ENCODE data around the gene AZU1.

Gene AZU1

GRCh38 chr19:855566-856120 is 28.0 kb downstream of the AZU1 start:
- no peak for FAIRE-seq

- FAIRE-seq: no peak
These were observed 30.6 kb downstream of the AZU1 start for GRCh38 chr19:858284-858683.

GRCh38 chr19:858868-859843 is 31.5 kb downstream of the AZU1 start, which contains the start of gene CFD:
Gene CFD (plus strand): TSS chr19:859664. CDS start chr19:859690, 26 bp downstream.
- FAIRE-seq: no peak

- FAIRE-seq: no peak
These were observed 33.6 kb downstream of the AZU1 start for GRCh38 chr19:861141-861755.

- FAIRE-seq: no peak
These were observed 34.3 kb downstream of the AZU1 start for GRCh38 chr19:861756-862580.

GRCh38 chr19:862581-863314 is 35.1 kb downstream of the AZU1 start:
- FAIRE-seq: no peak

GRCh38 chr19:863315-863620 is 35.6 kb downstream of the AZU1 start:
- FAIRE-seq: no peak

GRCh38 chr19:866769-867300 is 39.2 kb downstream of the AZU1 start:
- no peak for FAIRE-seq

- no peak for FAIRE-seq
These were observed 39.7 kb downstream of the AZU1 start for GRCh38 chr19:867301-867793.

GRCh38 chr19:867855-868457 is 40.3 kb downstream of the AZU1 start:
- FAIRE-seq: no peak

- no peak for FAIRE-seq
These were observed 41.0 kb downstream of the AZU1 start for GRCh38 chr19:868458-869244.

GRCh38 chr19:869245-870177 is 41.9 kb downstream of the AZU1 start:
- FAIRE-seq: peak; percentile 72

GRCh38 chr19:870314-870713 is 42.7 kb downstream of the AZU1 start:
- no peak for FAIRE-seq

- no peak for FAIRE-seq
These were observed 43.3 kb downstream of the AZU1 start for GRCh38 chr19:870963-871401.

GRCh38 chr19:871446-872265 is 44.0 kb downstream of the AZU1 start:
- no peak for FAIRE-seq

- FAIRE-seq: no peak
These were observed 44.8 kb downstream of the AZU1 start for GRCh38 chr19:872266-872951.

- no peak for FAIRE-seq
These were observed 45.4 kb downstream of the AZU1 start for GRCh38 chr19:873084-873483.

- no peak for FAIRE-seq
These were observed 46.0 kb downstream of the AZU1 start for GRCh38 chr19:873561-874041.

Measured in G401.6 (cell line).